NCI-H748 treated with DMSO at 0.1 percent for 48 hours (cell line): ENCODE measurements around the gene RASSF1.
A peak's percentile ranks its signal among the peaks of the same experiment; 100 is the strongest.

Experiments used
- DNase-seq: peaks from one replicate; lab custom pipeline; 2025; lab: John Stamatoyannopoulos, UW

The RASSF1 gene

GRCh38 chr3:50342813-50343633, 2.4 kb upstream of the RASSF1 start:
- no peak for DNase-seq

- no peak for DNase-seq
Observed at GRCh38 chr3:50341996-50342650, 1.5 kb upstream of the RASSF1 start.

GRCh38 chr3:50341537-50341936, 901 bp upstream of the RASSF1 start:
- no peak for DNase-seq

- DNase-seq, result no peak
Observed at GRCh38 chr3:50340147-50340447, 539 bp downstream of the RASSF1 start.

GRCh38 chr3:50339485-50340146, 1.0 kb downstream of the RASSF1 start:
- DNase-seq, result no peak

GRCh38 chr3:50338965-50339364, 1.7 kb downstream of the RASSF1 start:
- DNase-seq, result no peak

GRCh38 chr3:50337175-50337861, 3.3 kb downstream of the RASSF1 start:
- DNase-seq, result peak; percentile 88

GRCh38 chr3:50336452-50337174, 4.0 kb downstream of the RASSF1 start:
- DNase-seq, result no peak

GRCh38 chr3:50334339-50335075, 6.1 kb downstream of the RASSF1 start:
- no peak for DNase-seq

- DNase-seq, result no peak
Observed at GRCh38 chr3:50333744-50334328, 6.8 kb downstream of the RASSF1 start.

GRCh38 chr3:50331364-50331907, 9.2 kb downstream of the RASSF1 start:
- no peak for DNase-seq

- DNase-seq, result no peak
Observed at GRCh38 chr3:50330330-50330729, 10.3 kb downstream of the RASSF1 start.

- DNase-seq, result peak; percentile 77
Observed at GRCh38 chr3:50327943-50328691, 12.5 kb downstream of the RASSF1 start, which contains the start of gene TUSC2. TUSC2 (minus strand) TSS chr3:50328223; CDS start chr3:50328099, 124 bp downstream.

GRCh38 chr3:50327129-50327528, 13.5 kb downstream of the RASSF1 start:
- DNase-seq, result no peak

- DNase-seq, result no peak
Observed at GRCh38 chr3:50326182-50326541, 14.5 kb downstream of the RASSF1 start.

- DNase-seq, result no peak
Observed at GRCh38 chr3:50325497-50326181, 15.0 kb downstream of the RASSF1 start.

- DNase-seq, result no peak
Observed at GRCh38 chr3:50325113-50325480, 15.5 kb downstream of the RASSF1 start.

GRCh38 chr3:50324351-50325112, 16.1 kb downstream of the RASSF1 start:
- peak; percentile 11 for DNase-seq
